ENCODE data around the gene CYBA. TPM values are rescaled to one million over a fixed set of nuclear protein-coding genes. Genes with fewer than 3 reads are reported as not detected.

CYBA gene
- total RNA-seq, 4 donors from 2014 or later: 17.4 to 72.0 (median 38.3) TPM

- H3K27me3 ChIP-seq: no peaks in the 10 kb centered on the region
- H3K4me1 ChIP-seq: peaks cover 0 to 4% of the 10 kb centered on the region in 2 donors
- no peak overlapping the region for H3K4me3 ChIP-seq
- intact Hi-C loops (cut with DNase I; ENCODE audit: low total_unique reads): no loop called here
- no peak overlapping the region for H3K27ac ChIP-seq
- no peaks in the 10 kb centered on the region for H3K36me3 ChIP-seq
- TF ChIP-seq CTCF (IDR thresholded peaks at IDR 0.05) (no peak), POLR2A (IDR thresholded peaks at IDR 0.05) (no peak)
- no peak for DNase-seq
- H3K9me3 ChIP-seq: no peaks in the 10 kb centered on the region
Measured at GRCh38 chr16:88657371-88657770, 6.5 kb upstream of the CYBA start.

- no peak overlapping the region for H3K4me3 ChIP-seq
- H3K27me3 ChIP-seq: no peaks in the 10 kb centered on the region
- no peaks in the 10 kb centered on the region for H3K36me3 ChIP-seq
- TF ChIP-seq CTCF (IDR thresholded peaks at IDR 0.05): no peak
- TF ChIP-seq POLR2A (IDR thresholded peaks at IDR 0.05): no peak
- H3K4me1 ChIP-seq: no peaks in the 10 kb centered on the region
- intact Hi-C loops (cut with DNase I; ENCODE audit: low total_unique reads): no loop called here
- H3K27ac ChIP-seq: no peak overlapping the region
- H3K9me3 ChIP-seq: no peaks in the 10 kb centered on the region
- DNase-seq: no peak
Measured at GRCh38 chr16:88656291-88656980, 5.6 kb upstream of the CYBA start.

GRCh38 chr16:88655733-88656281 is 5.0 kb upstream of the CYBA start:
- Histone ChIP-seq H3K27ac (no peak overlapping the region), H3K9me3 (no peaks in the 10 kb centered on the region), H3K36me3 (no peaks in the 10 kb centered on the region), H3K4me1 (no peaks in the 10 kb centered on the region), H3K27me3 (no peaks in the 10 kb centered on the region), H3K4me3 (no peak overlapping the region)
- no peak for DNase-seq
- intact Hi-C loops (cut with DNase I; ENCODE audit: low total_unique reads): no loop called here
- TF ChIP-seq CTCF (IDR thresholded peaks at IDR 0.05) (no peak), POLR2A (IDR thresholded peaks at IDR 0.05) (no peak)

- H3K27me3 ChIP-seq: no peaks in the 10 kb centered on the region
- H3K9me3 ChIP-seq: no peaks in the 10 kb centered on the region
- H3K36me3 ChIP-seq: no peaks in the 10 kb centered on the region
- no peak for DNase-seq
- TF ChIP-seq CTCF (IDR thresholded peaks at IDR 0.05) (no peak), POLR2A (IDR thresholded peaks at IDR 0.05) (no peak)
- no peaks in the 10 kb centered on the region for H3K4me1 ChIP-seq
- H3K4me3 ChIP-seq: no peak overlapping the region
- H3K27ac ChIP-seq: no peak overlapping the region
- intact Hi-C loops (cut with DNase I; ENCODE audit: low total_unique reads): no loop called here
Measured at GRCh38 chr16:88655053-88655732, 4.3 kb upstream of the CYBA start.

GRCh38 chr16:88654363-88655052 is 3.7 kb upstream of the CYBA start:
- Histone ChIP-seq H3K9me3 (no peaks in the 10 kb centered on the region), H3K4me3 (no peak overlapping the region), H3K36me3 (no peaks in the 10 kb centered on the region), H3K27me3 (no peaks in the 10 kb centered on the region), H3K4me1 (no peaks in the 10 kb centered on the region), H3K27ac (no peak overlapping the region)
- intact Hi-C loops (cut with DNase I; ENCODE audit: low total_unique reads): no loop called here
- TF ChIP-seq CTCF (IDR thresholded peaks at IDR 0.05) (no peak), POLR2A (IDR thresholded peaks at IDR 0.05) (no peak)
- DNase-seq: no peak

Measured in uterus (tissue), 4 donors.